MM.1S (cell line): ENCODE measurements around the gene FHIT.

Experiments
- EZH2 ChIP-seq: fragments of 300-600 bp; sonication (generic); optimal IDR thresholded peaks from 2 replicates; pipeline ENCODE3; 2017; ENCODE audit warnings: low read depth, mild to moderate bottlenecking, antibody characterized with exemption, low read length, mixed read lengths
- TF ChIP-seq, protein P1 (sequence below): fragments of 300-600 bp; sonication (generic); IDR thresholded peaks from 2 replicates; pipeline ENCODE4 v1.5.1; 2016; ENCODE audit warnings: antibody characterized with exemption, low read length, mixed read lengths

DNA sequence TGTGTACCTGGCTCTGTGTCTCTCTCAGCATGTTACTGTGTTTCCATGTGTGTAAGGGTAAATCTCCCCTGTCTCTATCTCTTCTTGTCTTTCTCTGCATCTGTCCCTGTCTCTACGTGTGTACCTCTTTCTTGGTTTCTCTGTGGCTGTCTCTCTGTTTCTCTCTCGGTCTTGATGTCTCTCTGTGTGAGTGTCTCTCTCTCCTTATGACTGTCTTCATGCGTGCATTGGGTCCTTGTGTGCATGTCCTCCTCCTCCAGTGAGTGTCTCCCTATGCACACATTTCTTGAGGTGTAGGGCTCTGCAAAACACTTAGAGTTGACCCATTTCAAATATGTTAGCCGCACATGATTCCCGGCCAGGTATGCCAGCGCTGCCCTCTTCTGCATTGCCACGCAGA lies 1298.1 kb downstream of the FHIT start:
- TF ChIP-seq EZH2, result no peak
- TF ChIP-seq, protein P1, sequence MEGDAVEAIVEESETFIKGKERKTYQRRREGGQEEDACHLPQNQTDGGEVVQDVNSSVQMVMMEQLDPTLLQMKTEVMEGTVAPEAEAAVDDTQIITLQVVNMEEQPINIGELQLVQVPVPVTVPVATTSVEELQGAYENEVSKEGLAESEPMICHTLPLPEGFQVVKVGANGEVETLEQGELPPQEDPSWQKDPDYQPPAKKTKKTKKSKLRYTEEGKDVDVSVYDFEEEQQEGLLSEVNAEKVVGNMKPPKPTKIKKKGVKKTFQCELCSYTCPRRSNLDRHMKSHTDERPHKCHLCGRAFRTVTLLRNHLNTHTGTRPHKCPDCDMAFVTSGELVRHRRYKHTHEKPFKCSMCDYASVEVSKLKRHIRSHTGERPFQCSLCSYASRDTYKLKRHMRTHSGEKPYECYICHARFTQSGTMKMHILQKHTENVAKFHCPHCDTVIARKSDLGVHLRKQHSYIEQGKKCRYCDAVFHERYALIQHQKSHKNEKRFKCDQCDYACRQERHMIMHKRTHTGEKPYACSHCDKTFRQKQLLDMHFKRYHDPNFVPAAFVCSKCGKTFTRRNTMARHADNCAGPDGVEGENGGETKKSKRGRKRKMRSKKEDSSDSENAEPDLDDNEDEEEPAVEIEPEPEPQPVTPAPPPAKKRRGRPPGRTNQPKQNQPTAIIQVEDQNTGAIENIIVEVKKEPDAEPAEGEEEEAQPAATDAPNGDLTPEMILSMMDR, result no peak
